ENCODE results near the gene DGCR8.

DGCR8 gene

GRCh38 chr22:20112623-20113511 lies 32.8 kb downstream of the DGCR8 start:
- no peak for DNase-seq
- Mint-ChIP-seq H3K27me3 (no peaks in the 10 kb centered on the region), H3K27ac (peak overlapping the region; percentile 96), H3K4me3 (no peak overlapping the region), H3K36me3 (ENCODE audit: low read depth) (peaks cover 90% of the 10 kb centered on the region), H3K9me3 (no peaks in the 10 kb centered on the region), H3K4me1 (ENCODE audit: low read depth) (peaks cover 47% of the 10 kb centered on the region)

- Mint-ChIP-seq H3K9me3 (no peaks in the 10 kb centered on the region), H3K27ac (peak overlapping the region; percentile 96), H3K4me3 (peak overlapping the region; percentile 27), H3K36me3 (ENCODE audit: low read depth) (peaks cover 92% of the 10 kb centered on the region), H3K4me1 (ENCODE audit: low read depth) (peaks cover 50% of the 10 kb centered on the region), H3K27me3 (no peaks in the 10 kb centered on the region)
- no peak for DNase-seq
These were observed 33.7 kb downstream of the DGCR8 start for GRCh38 chr22:20113551-20114310.

- Mint-ChIP-seq H3K4me1 (ENCODE audit: low read depth) (peaks cover 59% of the 10 kb centered on the region), H3K27ac (peak overlapping the region; percentile 96), H3K36me3 (ENCODE audit: low read depth) (peaks cover 92% of the 10 kb centered on the region), H3K4me3 (peak overlapping the region; percentile 90), H3K9me3 (no peaks in the 10 kb centered on the region), H3K27me3 (no peaks in the 10 kb centered on the region)
- DNase-seq = no peak
These were observed 34.8 kb downstream of the DGCR8 start for GRCh38 chr22:20114506-20115475.

DNA sequence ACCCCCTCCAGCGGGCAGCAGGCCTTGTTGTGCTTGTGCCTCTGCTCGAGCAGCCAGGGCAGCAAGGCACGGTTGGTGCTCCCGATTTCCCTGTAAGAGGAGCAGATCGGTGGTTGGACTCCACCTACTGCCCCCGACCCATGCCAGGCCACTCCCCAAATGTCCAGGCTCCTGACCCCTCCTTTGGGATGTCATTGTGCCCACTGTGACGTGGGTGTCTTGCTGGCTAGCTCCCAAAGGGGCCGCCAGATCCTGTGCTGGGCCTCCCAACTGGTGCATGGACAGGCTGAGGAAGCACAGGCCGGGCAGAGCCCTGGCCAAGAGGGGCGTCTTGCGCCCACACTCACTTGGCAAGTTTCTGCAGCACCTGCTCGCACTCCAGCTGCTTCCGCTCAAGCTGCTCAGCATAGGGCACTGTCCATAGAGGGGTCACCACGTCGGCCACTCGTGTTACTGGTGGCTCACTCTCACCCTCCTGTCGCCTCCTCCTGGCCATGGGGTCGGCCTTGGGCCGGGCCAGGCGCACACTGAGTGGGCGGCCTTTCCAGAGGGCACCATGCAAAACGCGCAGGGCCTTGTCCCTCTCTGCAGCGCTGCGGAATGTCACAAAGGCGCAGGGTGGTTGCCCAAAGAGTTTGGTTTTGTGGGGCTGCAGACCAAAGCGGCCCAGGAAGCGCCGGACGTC lies 35.8 kb downstream of the DGCR8 start, which contains the start of gene RANBP1:
RANBP1 (plus strand) TSS at position 414 of the 685 bp plus-strand sequence; CDS start at position 495, 81 bp downstream.
- Mint-ChIP-seq H3K4me1 (ENCODE audit: low read depth) (peaks cover 68% of the 10 kb centered on the region), H3K27ac (peak within 1 kb of the TSS; percentile 96), H3K27me3 (no peaks in the 10 kb centered on the region), H3K4me3 (peak within 1 kb of the TSS; percentile 90), H3K9me3 (no peaks in the 10 kb centered on the region), H3K36me3 (ENCODE audit: low read depth) (peaks cover 92% of the 10 kb centered on the region)
- DNase-seq = no peak

DNA sequence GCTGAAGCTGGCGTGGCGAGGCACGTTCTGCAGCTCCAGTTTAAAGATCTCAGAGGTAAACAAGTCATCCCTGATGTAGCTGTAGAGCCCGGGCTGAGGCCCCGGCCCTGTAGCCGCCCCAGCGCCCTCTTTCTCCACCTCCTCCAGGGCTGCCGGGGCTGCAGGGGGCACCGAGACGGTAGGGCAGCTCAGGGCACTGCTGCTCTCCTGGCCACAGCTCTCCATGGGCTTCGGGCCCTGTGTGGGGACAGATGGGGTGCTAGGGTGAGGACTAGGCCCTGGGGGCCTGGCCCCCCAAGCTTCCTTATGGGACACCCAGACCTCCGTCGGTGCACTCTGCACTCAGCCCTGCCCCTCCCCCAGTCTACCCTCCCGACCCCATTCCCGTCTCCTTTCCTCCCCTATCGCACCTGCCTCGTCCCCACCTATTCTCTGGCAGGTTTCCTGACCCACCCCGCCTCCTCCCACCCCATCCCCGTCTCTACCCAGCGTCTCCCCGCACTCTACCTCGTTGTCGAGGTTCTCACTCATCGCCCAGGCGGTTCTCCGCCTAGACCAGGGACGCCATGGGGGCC lies 36.4 kb downstream of the DGCR8 start:
- DNase-seq = no peak
- H3K9me3 Mint-ChIP-seq = no peaks in the 10 kb centered on the region
- H3K36me3 Mint-ChIP-seq (ENCODE audit: low read depth) = peaks cover 92% of the 10 kb centered on the region
- H3K27ac Mint-ChIP-seq = peak overlapping the region; percentile 96
- peaks cover 64% of the 10 kb centered on the region for H3K4me1 Mint-ChIP-seq (ENCODE audit: low read depth)
- H3K27me3 Mint-ChIP-seq = no peaks in the 10 kb centered on the region
- peak overlapping the region; percentile 90 for H3K4me3 Mint-ChIP-seq

DNA sequence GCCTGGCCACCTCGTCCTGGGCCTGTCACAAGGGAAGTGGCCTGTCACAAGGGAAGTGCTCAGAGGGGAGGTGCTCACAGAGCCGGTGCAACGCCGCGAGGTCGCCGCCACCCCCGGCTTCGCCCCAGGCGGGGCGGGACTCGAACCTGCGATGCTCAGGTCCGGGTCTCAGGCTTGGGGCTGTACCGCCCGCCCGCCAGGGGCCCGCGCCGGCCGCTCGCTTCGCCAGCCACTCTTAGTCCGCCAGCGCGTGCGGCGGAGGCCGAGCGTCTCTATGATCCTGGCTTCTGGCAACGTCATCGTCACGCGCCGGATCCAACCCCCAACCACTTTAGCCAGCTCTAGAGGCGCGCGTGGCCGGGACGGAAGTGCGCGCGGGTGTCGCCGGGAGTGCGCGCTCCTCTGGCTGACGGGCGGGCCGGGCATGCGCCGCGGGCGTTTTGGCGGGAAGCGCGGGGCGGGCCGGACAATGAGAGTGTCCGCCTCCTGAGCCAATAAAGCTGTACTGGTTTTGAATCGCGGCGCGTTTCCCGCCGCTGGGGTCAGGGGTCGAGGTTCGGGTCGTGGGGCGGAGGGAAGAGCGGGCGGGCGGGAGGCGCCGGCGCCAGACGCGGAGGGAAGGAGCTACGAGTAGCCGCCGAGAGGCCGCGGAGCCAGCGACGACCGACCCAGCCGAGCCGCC lies 37.1 kb downstream of the DGCR8 start, which contains the start of gene TRMT2A:
TRMT2A (minus strand) TSS at position 276 of the 682 bp plus-strand sequence. CDS start 320 bp downstream, outside the sequence.
- Mint-ChIP-seq H3K4me3 (peak within 1 kb of the TSS; percentile 94), H3K4me1 (ENCODE audit: low read depth) (peaks cover 65% of the 10 kb centered on the region), H3K9me3 (no peaks in the 10 kb centered on the region), H3K27ac (peak within 1 kb of the TSS; percentile 96), H3K36me3 (ENCODE audit: low read depth) (peaks cover 93% of the 10 kb centered on the region), H3K27me3 (no peaks in the 10 kb centered on the region)
- DNase-seq = peak; percentile 98

GRCh38 chr22:20117633-20118299 lies 37.7 kb downstream of the DGCR8 start:
- H3K36me3 Mint-ChIP-seq (ENCODE audit: low read depth) = peaks cover 90% of the 10 kb centered on the region
- peak overlapping the region; percentile 96 for H3K27ac Mint-ChIP-seq

GRCh38 chr22:20118300-20119020 lies 38.4 kb downstream of the DGCR8 start:
- no peaks in the 10 kb centered on the region for H3K9me3 Mint-ChIP-seq
- H3K4me1 Mint-ChIP-seq (ENCODE audit: low read depth) = peaks cover 60% of the 10 kb centered on the region
- peak overlapping the region; percentile 96 for H3K27ac Mint-ChIP-seq
- peaks cover 85% of the 10 kb centered on the region for H3K36me3 Mint-ChIP-seq (ENCODE audit: low read depth)
- no peaks in the 10 kb centered on the region for H3K27me3 Mint-ChIP-seq
- DNase-seq = no peak
- H3K4me3 Mint-ChIP-seq = peak overlapping the region; percentile 94

More at GRCh38 chr22:20117633-20118299, 37.7 kb downstream of the DGCR8 start:
- peaks cover 63% of the 10 kb centered on the region for H3K4me1 Mint-ChIP-seq (ENCODE audit: low read depth)
- H3K4me3 Mint-ChIP-seq = peak overlapping the region; percentile 94
- peak; percentile 85 for DNase-seq
- no peaks in the 10 kb centered on the region for H3K9me3 Mint-ChIP-seq
- H3K27me3 Mint-ChIP-seq = no peaks in the 10 kb centered on the region

GRCh38 chr22:20121856-20122415 lies 41.9 kb downstream of the DGCR8 start:
- peaks cover 85% of the 10 kb centered on the region for H3K36me3 Mint-ChIP-seq (ENCODE audit: low read depth)
- peak overlapping the region; percentile 64 for H3K27ac Mint-ChIP-seq
- peak overlapping the region; percentile 42 for H3K4me3 Mint-ChIP-seq
- peaks cover 44% of the 10 kb centered on the region for H3K4me1 Mint-ChIP-seq (ENCODE audit: low read depth)
- no peaks in the 10 kb centered on the region for H3K27me3 Mint-ChIP-seq
- no peaks in the 10 kb centered on the region for H3K9me3 Mint-ChIP-seq
- DNase-seq = no peak

GRCh38 chr22:20123366-20124082 lies 43.5 kb downstream of the DGCR8 start:
- peaks cover 92% of the 10 kb centered on the region for H3K36me3 Mint-ChIP-seq (ENCODE audit: low read depth)
- peak overlapping the region; percentile 81 for H3K27ac Mint-ChIP-seq
- no peaks in the 10 kb centered on the region for H3K27me3 Mint-ChIP-seq

More at GRCh38 chr22:20123366-20124082, 43.5 kb downstream of the DGCR8 start:
- Mint-ChIP-seq H3K4me1 (ENCODE audit: low read depth) (peaks cover 53% of the 10 kb centered on the region), H3K4me3 (no peak overlapping the region), H3K9me3 (no peaks in the 10 kb centered on the region)
- DNase-seq = no peak

All from activated T-cell treated with anti-CD3 and anti-CD28 coated beads, Interleukin-2, amount 50 U/mL, for 24 hours (primary cell).